ENCODE results near the gene SPINK13.
A peak's percentile ranks its signal among the peaks of the same experiment; 100 is the strongest.
"Not testable (repeated sequence)": the region's sequence is repeated elsewhere in the genome, so short reads cannot be mapped to it uniquely, and the experiment has no call there.

Gene SPINK13

GRCh38 chr5:148311484-148311883 lies 42.9 kb downstream of the SPINK13 start:
- Histone ChIP-seq H3K9me3 (ENCODE audit: severe bottlenecking) (no peaks in the 10 kb centered on the region), H3K27ac (ENCODE audit: poor library complexity, severe bottlenecking) (no peak overlapping the region), H3K4me3 (ENCODE audit: severe bottlenecking) (no peak overlapping the region), H3K36me3 (ENCODE audit: low read depth) (no peaks in the 10 kb centered on the region), H3K4me1 (ENCODE audit: insufficient read depth, poor library complexity, severe bottlenecking) (no peaks in the 10 kb centered on the region), H3K27me3 (ENCODE audit: insufficient read depth, poor library complexity, severe bottlenecking) (no peaks in the 10 kb centered on the region)
- TF ChIP-seq CTCF (IDR thresholded peaks at IDR 0.05; ENCODE audit: poor library complexity, severe bottlenecking), result no peak
- ATAC-seq (ENCODE audit: low read depth) (no peak), DNase-seq (ENCODE audit: low spot score) (no peak)

DNA sequence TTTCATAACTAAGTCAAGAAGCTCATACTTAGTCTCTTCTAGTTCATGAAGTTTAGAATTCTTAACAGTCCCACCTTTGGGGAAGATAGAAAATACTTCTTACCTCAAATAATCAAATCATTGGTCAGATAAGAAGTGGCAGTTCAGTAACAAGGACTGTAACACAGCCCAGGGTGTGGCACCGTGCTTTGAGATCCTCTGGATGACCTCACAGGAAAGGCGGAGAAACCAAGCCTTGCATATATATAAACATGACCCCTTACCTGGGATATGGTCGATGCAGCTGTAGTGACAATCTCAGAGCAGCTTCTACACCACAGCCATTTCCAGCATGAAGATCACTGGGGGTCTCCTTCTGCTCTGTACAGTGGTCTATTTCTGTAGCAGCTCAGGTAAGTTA lies 43.6 kb downstream of the SPINK13 start, which contains the start of gene SPINK7:
SPINK7 (plus strand) TSS at position 271 of the 400 bp plus-strand sequence; CDS start at position 332, 61 bp downstream.
- Histone ChIP-seq H3K4me1 (ENCODE audit: insufficient read depth, poor library complexity, severe bottlenecking) (no peaks in the 10 kb centered on the region), H3K27ac (ENCODE audit: poor library complexity, severe bottlenecking) (no peak within 1 kb of the TSS), H3K9me3 (ENCODE audit: severe bottlenecking) (no peaks in the 10 kb centered on the region), H3K4me3 (ENCODE audit: severe bottlenecking) (no peak within 1 kb of the TSS), H3K36me3 (ENCODE audit: low read depth) (no peaks in the 10 kb centered on the region), H3K27me3 (ENCODE audit: insufficient read depth, poor library complexity, severe bottlenecking) (no peaks in the 10 kb centered on the region)
- ATAC-seq (ENCODE audit: low read depth), result no peak
- TF ChIP-seq CTCF (IDR thresholded peaks at IDR 0.05; ENCODE audit: poor library complexity, severe bottlenecking), result no peak
- no peak for DNase-seq (ENCODE audit: low spot score)

DNA sequence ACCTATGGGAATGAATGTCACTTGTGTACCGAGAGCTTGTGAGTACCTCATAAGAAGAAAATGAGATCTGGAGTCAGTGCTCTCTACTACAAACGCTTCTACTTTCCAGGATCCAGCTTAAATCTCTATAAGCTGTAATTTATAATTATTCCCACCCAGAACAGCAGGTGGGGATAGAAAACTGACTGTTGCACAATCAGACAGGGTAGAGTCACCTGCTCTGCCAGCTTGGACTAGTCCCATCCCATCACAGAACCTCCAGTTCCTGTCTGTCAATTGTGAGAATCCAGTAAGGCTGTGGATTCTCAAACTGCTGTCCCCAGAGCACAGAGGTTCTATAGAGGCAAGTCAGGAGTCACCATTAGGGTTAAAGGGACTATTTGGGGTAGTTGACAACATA lies 45.6 kb downstream of the SPINK13 start:
- no peaks in the 10 kb centered on the region for H3K4me1 ChIP-seq (ENCODE audit: insufficient read depth, poor library complexity, severe bottlenecking)
- DNase-seq (ENCODE audit: low spot score) (no peak), ATAC-seq (ENCODE audit: low read depth) (peak; percentile 83)
- H3K9me3 ChIP-seq (ENCODE audit: severe bottlenecking), result no peaks in the 10 kb centered on the region
- no peaks in the 10 kb centered on the region for H3K27me3 ChIP-seq (ENCODE audit: insufficient read depth, poor library complexity, severe bottlenecking)
- H3K4me3 ChIP-seq (ENCODE audit: severe bottlenecking), result no peak overlapping the region
- peak; percentile 52 for TF ChIP-seq CTCF (IDR thresholded peaks at IDR 0.05; ENCODE audit: poor library complexity, severe bottlenecking)
- no peak overlapping the region for H3K27ac ChIP-seq (ENCODE audit: poor library complexity, severe bottlenecking)
- H3K36me3 ChIP-seq (ENCODE audit: low read depth), result no peaks in the 10 kb centered on the region

GRCh38 chr5:148314731-148315130 lies 46.1 kb downstream of the SPINK13 start:
- no peak overlapping the region for H3K4me3 ChIP-seq (ENCODE audit: severe bottlenecking)
- no peaks in the 10 kb centered on the region for H3K4me1 ChIP-seq (ENCODE audit: insufficient read depth, poor library complexity, severe bottlenecking)
- no peaks in the 10 kb centered on the region for H3K36me3 ChIP-seq (ENCODE audit: low read depth)
- TF ChIP-seq CTCF (IDR thresholded peaks at IDR 0.05; ENCODE audit: poor library complexity, severe bottlenecking), result no peak
- no peak for ATAC-seq (ENCODE audit: low read depth)
- DNase-seq (ENCODE audit: low spot score), result no peak
- no peaks in the 10 kb centered on the region for H3K9me3 ChIP-seq (ENCODE audit: severe bottlenecking)
- H3K27ac ChIP-seq (ENCODE audit: poor library complexity, severe bottlenecking), result no peak overlapping the region
- no peaks in the 10 kb centered on the region for H3K27me3 ChIP-seq (ENCODE audit: insufficient read depth, poor library complexity, severe bottlenecking)

DNA sequence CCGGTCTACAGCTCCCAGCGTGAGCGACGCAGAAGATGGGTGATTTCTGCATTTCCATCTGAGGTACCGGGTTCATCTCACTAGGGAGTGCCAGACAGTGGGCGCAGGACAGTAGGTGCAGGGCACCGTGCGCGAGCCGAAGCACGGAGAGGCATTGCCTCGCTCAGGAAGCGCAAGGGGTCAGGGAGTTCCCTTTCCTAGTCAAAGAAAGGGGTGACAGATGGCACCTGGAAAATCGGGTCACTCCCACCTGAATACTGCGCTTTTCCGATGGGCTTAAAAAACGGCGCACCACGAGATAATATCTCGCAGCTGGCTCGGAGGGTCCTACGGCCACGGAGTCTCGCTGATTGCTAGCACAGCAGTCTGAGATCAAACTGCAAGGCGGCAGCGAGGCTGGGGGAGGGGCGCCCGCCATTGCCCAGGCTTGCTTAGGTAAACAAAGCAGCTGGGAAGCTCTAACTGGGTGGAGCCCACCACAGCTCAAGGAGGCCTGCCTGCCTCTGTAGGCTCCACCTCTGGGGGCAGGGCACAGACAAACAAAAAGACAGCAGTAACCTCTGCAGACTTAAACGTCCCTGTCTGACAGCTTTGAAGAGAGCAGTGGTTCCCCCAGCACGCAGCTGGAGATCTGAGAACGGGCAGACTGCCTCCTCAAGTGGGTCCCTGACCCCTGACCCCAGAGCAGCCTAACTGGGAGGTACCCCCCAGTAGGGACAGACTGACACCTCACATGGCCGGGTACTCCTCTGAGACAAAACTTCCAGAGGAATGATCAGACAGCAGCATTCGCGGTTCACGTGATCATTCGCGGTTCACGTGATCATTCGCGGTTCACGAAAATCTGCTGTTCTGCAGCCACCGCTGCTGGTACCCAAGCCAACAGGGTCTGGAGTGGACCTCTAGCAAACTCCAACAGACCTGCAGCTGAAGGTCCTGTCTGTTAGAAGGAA lies 51.7 kb downstream of the SPINK13 start:
- Histone ChIP-seq H3K4me3 (ENCODE audit: severe bottlenecking) (peak overlapping the region; percentile 31), H3K27ac (ENCODE audit: poor library complexity, severe bottlenecking) (peak overlapping the region; percentile 21)
- H3K27me3 ChIP-seq (ENCODE audit: insufficient read depth, poor library complexity, severe bottlenecking); DNase-seq (ENCODE audit: low spot score); ATAC-seq (ENCODE audit: low read depth); H3K36me3 ChIP-seq (ENCODE audit: low read depth); H3K9me3 ChIP-seq (ENCODE audit: severe bottlenecking); H3K4me1 ChIP-seq (ENCODE audit: insufficient read depth, poor library complexity, severe bottlenecking): not testable (repeated sequence)

Data from RWPE2 (cell line).